Measurements from ENCODE around the gene APLP1. TPM values are rescaled to one million over a fixed set of nuclear protein-coding genes. Genes with fewer than 3 reads are reported as not detected.

APLP1 gene
- total and polyA plus RNA-seq, 7 donors: 3.6 to 11.3 (median 5.1) TPM; not detected in 2

GRCh38 chr19:35858311-35858710 is 10.1 kb upstream of the APLP1 start:
- Histone ChIP-seq H3K27me3 (peaks cover 13 to 96% (median 67%) of the 10 kb centered on the region in 3 donors), H3K4me3 (no peak overlapping the region), H3K36me3 (no peaks in the 10 kb centered on the region), H3K27ac (no peak overlapping the region), H3K9me3 (no peaks in the 10 kb centered on the region), H3K4me1 (peaks cover 0 to 17% (median 14%) of the 10 kb centered on the region in 4 donors)
- no peak for TF ChIP-seq CTCF (IDR thresholded peaks at IDR 0.05)
- no peak for TF ChIP-seq POLR2A (IDR thresholded peaks at IDR 0.05)
- no peak for TF ChIP-seq POLR2AphosphoS5 (IDR thresholded peaks at IDR 0.05)
- TF ChIP-seq EP300 (IDR thresholded peaks at IDR 0.05): no peak
- no peak for DNase-seq
- WGBS, 2 donors: 84 to 86% methylated on average over 6 of the region's 6 CpGs
- intact Hi-C loops (cut with DNase I): no loop called here

DNA sequence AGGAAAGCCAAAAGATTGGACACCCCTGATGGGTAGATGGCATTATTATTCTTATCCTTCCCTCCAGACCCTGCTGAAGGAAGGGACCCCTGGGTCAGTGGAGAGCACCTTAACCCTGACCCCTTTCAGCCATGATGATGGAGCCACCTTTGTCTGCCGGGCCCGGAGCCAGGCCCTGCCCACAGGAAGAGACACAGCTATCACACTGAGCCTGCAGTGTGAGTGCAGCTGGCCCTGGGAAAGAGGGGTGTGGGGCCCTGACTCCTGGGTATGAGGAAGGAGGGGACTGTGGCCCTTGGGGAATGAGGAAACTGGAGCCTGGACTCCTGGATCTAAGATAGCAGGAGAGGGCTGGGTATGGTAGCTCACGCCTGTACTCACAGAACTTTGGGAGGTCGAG is 9.0 kb upstream of the APLP1 start:
- intact Hi-C loops (cut with DNase I): no loop called here
- Histone ChIP-seq H3K27ac (no peak overlapping the region), H3K4me3 (no peak overlapping the region), H3K9me3 (no peaks in the 10 kb centered on the region), H3K4me1 (peaks cover 0 to 17% (median 14%) of the 10 kb centered on the region in 4 donors), H3K27me3 (peaks cover 13 to 86% (median 61%) of the 10 kb centered on the region in 3 donors), H3K36me3 (no peaks in the 10 kb centered on the region)
- DNase-seq: no peak
- no peak for TF ChIP-seq POLR2A (IDR thresholded peaks at IDR 0.05)
- WGBS, 2 donors: 27 to 69% methylated on average over 4 of the region's 4 CpGs

DNA sequence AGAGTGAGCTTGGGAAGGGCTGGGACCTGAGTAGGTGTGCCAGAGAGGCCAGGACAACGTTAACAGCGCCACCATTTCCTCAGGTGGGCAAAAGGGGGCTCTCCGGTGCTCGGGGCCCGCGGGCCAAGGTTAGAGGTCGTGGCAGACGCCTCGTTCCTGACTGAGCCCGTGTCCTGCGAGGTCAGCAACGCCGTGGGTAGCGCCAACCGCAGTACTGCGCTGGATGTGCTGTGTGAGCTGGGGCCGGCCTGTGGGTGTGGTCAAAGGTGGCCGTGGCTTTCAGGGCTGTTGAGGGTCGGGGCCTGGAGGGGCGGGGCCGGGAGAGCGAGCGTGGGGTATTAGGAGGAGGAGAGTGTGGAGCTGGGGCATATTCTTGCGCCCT is 7.9 kb upstream of the APLP1 start:
- TF ChIP-seq POLR2AphosphoS5 (IDR thresholded peaks at IDR 0.05): no peak
- no peak for TF ChIP-seq EP300 (IDR thresholded peaks at IDR 0.05)
- no peak for TF ChIP-seq CTCF (IDR thresholded peaks at IDR 0.05)
- no peak for TF ChIP-seq POLR2A (IDR thresholded peaks at IDR 0.05)
- DNase-seq: no peak
- peaks cover 0 to 17% (median 14%) of the 10 kb centered on the region in 4 donors for H3K4me1 ChIP-seq
- no peak overlapping the region for H3K4me3 ChIP-seq
- intact Hi-C loops (cut with DNase I): no loop called here
- no peaks in the 10 kb centered on the region for H3K9me3 ChIP-seq
- 16 to 19% methylated on average over 24 of the region's 24 CpGs for WGBS, 2 donors
- H3K27ac ChIP-seq: no peak overlapping the region
- H3K27me3 ChIP-seq: peaks cover 13 to 82% (median 51%) of the 10 kb centered on the region in 3 donors
- no peaks in the 10 kb centered on the region for H3K36me3 ChIP-seq

DNA sequence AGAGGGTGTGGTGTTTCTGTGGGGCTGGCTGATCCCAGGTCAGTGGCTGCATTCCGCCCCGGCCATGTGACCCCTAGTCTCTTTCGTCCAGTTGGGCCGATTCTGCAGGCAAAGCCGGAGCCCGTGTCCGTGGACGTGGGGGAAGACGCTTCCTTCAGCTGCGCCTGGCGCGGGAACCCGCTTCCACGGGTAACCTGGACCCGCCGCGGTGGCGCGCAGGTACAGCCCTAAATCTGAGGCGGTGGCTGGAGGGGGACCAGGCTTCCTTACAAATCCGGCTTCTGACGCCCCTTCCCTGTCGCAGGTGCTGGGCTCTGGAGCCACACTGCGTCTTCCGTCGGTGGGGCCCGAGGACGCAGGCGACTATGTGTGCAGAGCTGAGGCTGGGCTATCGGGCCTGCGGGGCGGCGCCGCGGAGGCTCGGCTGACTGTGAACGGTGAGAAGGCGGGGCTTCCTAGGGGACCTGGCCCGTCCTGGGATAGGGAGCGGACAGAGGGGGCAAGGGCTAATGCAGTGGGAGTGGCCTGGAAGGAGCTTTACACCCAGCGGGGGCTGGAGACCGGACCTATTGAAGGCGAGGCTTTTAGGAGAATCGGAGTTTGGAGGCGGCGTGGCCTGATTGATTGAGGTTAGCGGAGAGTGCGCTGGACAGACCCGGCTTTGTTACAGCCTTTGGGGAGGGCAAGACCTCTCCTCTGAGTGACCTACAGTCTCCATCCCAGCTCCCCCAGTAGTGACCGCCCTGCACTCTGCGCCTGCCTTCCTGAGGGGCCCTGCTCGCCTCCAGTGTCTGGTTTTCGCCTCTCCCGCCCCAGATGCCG is 7.3 kb upstream of the APLP1 start:
- no peak overlapping the region for H3K27ac ChIP-seq
- TF ChIP-seq POLR2AphosphoS5 (IDR thresholded peaks at IDR 0.05): no peak
- no peak overlapping the region for H3K4me3 ChIP-seq
- H3K9me3 ChIP-seq: no peaks in the 10 kb centered on the region
- DNase-seq: no peak
- peaks cover 11 to 81% (median 46%) of the 10 kb centered on the region in 3 donors for H3K27me3 ChIP-seq
- intact Hi-C loops (cut with DNase I): no loop called here
- WGBS, 2 donors: 11 to 12% methylated on average over 55 of the region's 55 CpGs
- H3K36me3 ChIP-seq: no peaks in the 10 kb centered on the region
- H3K4me1 ChIP-seq: peaks cover 0 to 13% (median 13%) of the 10 kb centered on the region in 4 donors

DNA sequence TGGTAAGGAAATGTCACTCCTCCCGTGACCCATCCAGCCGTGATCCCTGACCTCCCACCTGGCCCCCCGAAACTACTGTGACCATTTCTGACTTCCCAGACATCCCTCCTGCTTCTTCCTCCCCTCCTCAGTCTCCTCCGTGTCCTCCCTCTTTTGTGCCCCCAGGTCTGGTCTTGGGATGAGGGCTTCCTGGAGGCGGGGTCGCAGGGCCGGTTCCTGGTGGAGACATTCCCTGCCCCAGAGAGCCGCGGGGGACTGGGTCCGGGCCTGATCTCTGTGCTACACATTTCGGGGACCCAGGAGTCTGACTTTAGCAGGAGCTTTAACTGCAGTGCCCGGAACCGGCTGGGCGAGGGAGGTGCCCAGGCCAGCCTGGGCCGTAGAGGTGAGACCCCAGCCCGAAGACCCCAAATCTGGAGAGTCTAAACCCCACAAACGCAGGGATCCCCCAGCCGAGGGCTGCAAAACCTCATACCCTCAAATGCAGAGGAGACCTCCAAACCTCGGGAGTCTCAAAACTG is 6.7 kb upstream of the APLP1 start:
- Histone ChIP-seq H3K36me3 (no peaks in the 10 kb centered on the region), H3K4me1 (peaks cover 0 to 7% (median 6%) of the 10 kb centered on the region in 4 donors), H3K27me3 (peaks cover 11 to 75% (median 39%) of the 10 kb centered on the region in 3 donors), H3K4me3 (no peak overlapping the region), H3K27ac (no peak overlapping the region), H3K9me3 (no peaks in the 10 kb centered on the region)
- TF ChIP-seq EP300 (IDR thresholded peaks at IDR 0.05): no peak
- no peak for TF ChIP-seq CTCF (IDR thresholded peaks at IDR 0.05)
- TF ChIP-seq POLR2A (IDR thresholded peaks at IDR 0.05): no peak
- no peak for TF ChIP-seq POLR2AphosphoS5 (IDR thresholded peaks at IDR 0.05)
- intact Hi-C loops (cut with DNase I): no loop called here
- DNase-seq: no peak
- 45 to 52% methylated on average over 19 of the region's 19 CpGs for WGBS, 2 donors

Measured in sigmoid colon (tissue), 7 donors.